Measurements from ENCODE around the gene SLC12A8.

The SLC12A8 gene, protein sequence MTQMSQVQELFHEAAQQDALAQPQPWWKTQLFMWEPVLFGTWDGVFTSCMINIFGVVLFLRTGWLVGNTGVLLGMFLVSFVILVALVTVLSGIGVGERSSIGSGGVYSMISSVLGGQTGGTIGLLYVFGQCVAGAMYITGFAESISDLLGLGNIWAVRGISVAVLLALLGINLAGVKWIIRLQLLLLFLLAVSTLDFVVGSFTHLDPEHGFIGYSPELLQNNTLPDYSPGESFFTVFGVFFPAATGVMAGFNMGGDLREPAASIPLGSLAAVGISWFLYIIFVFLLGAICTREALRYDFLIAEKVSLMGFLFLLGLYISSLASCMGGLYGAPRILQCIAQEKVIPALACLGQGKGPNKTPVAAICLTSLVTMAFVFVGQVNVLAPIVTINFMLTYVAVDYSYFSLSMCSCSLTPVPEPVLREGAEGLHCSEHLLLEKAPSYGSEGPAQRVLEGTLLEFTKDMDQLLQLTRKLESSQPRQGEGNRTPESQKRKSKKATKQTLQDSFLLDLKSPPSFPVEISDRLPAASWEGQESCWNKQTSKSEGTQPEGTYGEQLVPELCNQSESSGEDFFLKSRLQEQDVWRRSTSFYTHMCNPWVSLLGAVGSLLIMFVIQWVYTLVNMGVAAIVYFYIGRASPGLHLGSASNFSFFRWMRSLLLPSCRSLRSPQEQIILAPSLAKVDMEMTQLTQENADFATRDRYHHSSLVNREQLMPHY

DNA sequence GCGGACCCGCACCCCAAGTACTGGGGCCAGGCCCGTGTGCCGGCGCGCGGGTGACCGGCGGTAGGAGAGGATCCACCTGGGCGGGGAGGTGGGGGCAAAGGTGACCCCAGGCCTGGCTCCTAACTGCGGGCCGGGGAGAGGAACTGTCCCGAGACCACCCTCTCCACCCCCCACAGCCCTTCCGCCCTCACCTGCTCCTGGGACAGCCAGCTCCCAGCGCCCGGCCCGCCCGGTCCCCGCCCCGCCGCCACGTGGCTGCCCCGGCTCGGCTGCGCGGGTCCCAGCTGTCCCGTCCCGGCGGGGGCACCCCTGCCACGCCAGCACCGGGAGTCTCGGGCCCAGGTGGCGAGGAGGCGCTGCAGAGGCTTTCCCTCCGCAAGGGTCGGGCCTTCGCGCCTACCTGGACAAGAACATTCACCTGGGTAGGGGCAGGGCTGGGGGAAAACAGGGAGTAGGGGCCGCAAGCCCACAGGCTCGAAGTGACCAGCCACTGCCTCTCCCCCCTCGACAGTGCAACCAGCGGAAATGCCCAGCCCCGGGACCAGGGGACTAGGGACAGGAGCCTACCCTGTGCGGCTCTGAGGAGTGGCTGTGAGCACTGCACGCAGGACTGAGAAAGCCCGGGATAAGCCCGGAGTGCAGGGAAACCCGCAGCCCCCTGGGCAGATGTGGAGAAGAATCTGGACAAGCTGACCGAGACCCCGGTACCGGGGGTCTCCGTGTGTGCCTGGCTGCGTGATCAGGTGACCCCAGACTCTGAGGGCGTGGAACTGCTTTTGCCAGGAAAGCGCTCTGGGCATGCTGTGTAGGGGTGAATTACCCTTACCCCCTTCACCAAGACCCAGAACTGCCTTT, at the start of gene SLC12A8:
Gene SLC12A8 (minus strand): TSS at position 240 of the 855 bp plus-strand sequence. CDS start 1,399 bp downstream, outside the sequence.
- no peak for DNase-seq

DNA sequence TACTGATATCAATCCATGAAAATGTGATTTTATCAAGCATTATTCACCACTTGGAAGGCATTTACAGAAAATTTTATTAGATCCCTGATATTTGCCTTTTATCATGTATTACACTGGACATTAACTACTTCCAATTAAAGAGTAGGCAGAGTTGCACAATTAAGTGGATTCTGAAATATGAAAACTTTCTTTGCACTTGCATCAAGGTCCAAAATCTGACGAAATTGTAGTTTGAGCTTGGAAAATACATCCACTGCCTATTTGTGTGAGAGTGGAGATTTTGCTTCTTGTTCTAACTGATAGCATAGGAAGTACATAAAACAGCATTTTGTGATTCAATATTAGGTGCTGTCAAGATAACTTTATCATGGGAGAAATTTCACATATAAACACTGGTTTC, 49.6 kb upstream of the SLC12A8 start:
- no peak for DNase-seq

DNA sequence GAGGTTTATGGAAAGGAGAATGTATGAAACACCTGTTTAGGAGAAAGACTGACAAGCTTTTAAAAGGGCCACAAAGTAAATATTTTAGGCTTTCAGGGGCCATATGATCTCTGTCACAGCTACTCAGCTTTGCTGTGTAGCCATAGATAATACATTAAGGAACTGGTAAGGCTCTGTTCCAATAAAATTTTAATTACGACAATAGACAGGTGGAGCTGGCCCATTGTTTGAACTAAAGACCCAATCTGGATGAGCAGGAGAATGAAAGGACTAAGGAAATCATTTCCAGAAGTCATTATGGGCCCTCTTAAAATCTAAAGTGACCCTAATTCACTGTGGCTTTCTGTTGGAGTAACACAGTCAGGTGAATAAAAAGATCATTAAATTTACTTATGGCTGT, 48.5 kb upstream of the SLC12A8 start:
- no peak for DNase-seq

DNA sequence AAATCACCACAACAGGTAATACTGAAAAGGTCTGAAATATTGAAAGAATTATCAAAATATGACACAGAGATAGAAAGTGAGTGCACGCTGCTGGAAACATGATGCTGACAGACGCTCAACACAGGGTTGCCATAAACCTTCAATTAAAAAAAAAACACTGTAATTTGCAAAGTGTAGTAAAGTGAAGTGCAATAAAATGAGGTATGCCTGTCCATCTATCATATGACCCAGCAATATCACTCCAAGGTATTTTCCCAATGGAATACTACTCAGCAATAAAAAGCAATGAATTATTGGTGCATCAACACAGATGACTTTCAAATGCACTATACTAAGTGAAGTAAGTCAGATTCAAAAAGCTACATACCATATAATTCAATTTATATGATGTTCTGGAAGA, 47.6 kb upstream of the SLC12A8 start:
- no peak for DNase-seq

DNA sequence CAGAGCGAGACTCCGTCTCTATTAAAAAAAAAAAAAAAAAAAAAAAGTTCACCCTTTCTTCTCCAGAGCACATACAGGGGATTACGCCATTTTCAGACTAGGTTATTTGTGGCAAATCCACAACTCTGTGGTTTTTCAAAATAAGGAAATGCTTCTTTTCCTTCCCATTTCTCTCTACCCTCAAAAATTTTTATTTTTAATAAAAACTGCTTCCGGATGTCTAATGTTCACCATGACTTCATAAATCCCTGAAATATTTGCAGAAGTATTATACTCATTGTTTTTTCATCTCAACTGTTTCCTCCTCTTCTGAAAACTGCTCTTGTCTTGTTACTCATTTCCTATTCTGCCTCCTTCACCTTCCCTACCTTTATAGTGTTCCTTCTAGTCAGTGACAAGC, 45.0 kb upstream of the SLC12A8 start:
- no peak for DNase-seq

DNA sequence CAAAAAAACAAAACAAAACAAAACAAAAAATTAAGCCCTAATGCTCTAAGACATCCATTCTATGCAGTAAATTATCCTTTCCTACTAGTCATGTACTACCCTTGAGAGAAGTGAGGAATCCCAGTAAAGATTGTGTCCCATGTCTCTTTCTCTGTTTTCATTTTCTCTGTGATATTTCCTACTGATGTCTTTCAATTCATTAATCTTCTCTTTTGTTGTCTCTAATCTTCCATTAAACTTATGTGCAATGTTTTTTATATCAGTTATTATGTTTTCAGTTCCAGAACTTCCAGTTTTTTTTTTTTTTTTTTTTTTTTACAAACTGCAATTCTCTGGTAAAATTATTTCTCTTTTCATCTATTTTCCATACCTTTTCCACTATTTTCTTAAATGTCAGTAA, 44.1 kb upstream of the SLC12A8 start:
- DNase-seq = no peak

DNA sequence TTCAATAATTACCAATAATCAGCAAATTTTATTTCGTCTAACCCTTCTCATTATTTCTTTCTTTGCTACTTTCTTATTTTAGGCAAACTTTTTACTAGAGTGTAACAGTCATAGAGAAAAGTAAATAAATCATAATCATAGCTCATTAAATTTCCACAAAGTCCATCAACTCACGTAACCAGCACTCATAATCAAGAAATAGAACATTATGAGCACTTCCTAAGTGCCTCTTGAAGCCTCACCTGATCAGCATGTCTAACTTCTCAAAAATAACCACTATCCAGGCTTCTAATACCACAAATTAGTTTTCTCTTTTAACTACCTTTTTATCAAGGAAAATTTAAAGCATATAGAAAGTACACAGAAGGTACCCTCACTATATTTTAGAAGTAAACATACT, 38.4 kb upstream of the SLC12A8 start:
- no peak for DNase-seq

DNA sequence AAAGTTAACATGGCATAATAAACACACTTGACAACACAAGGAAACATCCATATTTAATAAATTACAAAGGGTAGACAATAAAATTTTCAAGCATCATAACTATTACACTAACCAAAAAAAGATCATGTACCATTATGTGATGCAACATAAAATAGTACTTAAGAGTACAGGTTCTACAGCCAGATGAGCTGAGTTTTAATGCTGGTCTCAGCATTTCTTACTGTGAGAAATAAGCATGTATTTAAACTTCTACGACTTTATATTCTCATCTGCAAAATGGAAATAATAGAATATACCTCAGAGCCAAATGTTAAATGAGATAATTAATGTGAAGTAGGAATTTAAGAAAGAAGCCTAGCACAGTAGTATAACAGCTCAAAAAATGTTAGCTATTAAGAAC, 33.7 kb upstream of the SLC12A8 start:
- no peak for DNase-seq

DNA sequence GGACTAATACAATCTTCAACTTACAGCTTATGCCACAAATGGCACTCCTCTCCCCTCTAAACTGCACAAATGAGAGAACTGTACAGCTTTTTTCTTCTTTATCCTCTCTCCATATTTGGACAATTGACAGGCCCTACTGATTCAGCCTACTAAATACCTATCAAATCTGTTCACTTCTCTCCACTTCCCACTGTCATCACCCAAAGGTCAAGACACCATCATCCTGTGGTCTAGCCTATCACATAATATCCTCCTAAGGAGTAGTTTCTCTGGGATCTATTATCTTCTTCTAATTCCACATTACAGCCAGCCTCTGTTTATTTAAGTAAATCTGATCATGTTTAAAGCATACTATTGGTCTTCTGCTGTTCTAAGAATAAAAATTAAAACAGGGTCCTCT, 33.0 kb upstream of the SLC12A8 start:
- DNase-seq = no peak

DNA sequence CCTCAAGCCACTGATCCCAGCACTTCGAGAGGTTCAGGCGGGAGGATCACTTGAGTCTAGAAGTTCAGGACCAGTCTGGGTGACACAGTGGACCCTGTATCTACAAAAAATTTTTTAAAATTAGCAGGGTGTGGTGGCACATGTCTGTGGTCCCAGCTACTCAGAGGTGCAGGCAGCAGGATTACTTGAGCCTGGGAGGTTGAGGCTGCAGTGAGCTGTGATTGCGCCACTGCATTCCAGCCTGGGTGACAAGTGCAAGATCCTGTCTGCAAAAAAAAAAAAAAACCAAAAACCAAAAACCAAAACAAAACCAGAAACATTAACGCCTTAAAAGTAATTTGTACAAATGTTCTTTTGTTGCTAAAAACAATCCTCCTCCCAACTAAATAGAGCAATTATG, 27.9 kb upstream of the SLC12A8 start:
- DNase-seq = no peak

DNA sequence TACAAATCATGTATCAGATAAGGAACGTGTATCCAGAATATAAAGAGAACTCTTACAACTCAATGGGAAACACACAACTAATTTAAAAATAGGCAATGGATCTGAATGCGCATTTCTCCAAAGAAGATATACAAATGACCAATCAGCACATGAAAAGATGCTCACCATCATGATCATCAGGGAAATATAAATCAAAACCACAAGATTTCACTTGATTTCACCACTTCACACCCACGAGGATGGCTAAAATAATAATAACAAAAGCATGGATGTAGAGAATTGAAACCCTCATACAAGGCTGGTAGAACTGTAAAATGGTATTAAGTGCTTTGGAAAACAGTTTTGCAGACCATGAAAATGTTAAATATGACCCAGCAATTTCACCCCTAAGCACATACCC, 26.7 kb upstream of the SLC12A8 start:
- no peak for DNase-seq

DNA sequence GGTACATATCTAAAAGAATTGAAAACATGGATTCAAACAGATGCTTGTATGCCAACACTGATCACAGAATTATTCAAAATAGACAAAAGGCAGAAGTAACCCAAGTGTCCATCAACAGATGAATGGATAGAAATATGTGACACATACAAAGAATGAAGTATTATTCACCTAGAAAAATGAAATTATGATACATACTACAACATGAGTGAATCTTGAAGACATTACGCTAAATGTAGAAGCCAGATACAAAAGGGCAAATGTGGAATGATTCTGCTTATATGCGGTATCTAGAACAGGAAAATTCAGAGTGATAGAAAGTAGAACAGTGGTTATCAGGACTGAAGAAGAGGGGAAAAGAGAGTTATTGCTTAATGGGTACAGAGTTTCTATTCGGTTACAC, 26.2 kb upstream of the SLC12A8 start:
- no peak for DNase-seq

DNA sequence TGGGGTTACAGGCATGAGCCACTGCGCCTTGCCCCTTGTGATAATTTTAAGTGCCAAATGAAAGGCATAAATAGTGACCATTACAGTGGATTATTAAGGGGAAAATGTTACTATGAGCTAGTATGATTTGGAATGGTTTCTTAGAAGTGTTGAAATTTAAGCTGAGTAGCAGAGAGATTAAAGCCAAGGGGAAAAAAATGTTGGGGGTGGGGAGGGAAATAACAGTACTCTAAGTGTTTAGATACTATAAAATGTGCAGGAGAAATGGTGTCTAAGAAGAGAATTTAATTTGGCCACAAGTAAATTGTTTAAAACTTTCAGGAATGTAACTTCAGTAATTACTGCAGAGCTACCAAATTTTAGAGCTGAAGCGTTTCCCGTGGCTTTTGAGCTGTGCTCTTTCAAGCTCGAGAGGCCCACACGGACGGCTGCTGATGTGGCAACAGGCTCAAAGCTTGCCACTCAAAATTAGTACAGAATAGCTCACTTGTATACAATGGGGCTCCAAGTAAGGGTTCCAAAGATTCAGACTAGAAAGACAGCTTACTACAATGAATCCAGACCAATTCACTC, 23.9 kb upstream of the SLC12A8 start:
- no peak for DNase-seq

DNA sequence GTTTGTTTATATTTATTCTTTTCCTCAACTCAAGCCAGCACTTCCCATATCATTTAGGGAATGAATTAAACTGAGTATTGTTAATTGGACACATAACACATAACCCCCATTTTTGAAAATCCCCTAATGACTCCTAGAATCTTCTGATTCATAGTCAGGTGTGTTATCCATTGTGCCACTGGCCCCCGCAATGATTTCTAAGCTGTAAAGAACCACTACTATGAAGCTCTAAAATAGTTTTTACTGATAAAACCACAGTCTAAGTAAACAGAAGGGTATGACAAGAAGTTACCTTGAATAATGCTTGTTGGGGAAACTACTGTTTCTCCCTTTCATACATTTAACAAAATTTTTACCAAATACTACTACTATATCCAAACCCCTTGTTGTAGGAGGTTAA, 22.3 kb upstream of the SLC12A8 start:
- no peak for DNase-seq

DNA sequence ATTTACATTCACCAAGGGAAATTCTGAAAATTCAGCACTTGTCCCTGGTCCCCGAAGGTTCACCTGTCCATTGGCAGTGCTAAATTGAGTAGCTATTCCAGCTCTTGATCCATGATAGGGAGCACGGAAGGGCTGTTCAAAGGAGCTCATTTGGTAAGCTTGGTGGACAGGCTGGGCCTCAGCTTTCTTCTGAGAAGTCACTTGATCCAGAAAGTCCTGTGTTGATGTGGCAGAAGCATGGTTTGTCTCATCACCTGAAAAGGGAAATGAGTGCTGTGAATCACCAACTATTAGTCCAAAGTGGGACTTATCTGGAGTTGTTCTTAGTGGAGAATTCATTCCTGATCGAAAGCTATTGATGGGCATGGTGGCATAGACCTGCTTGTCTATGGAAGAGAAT, 19.9 kb upstream of the SLC12A8 start:
- peak; percentile 60 for DNase-seq

DNA sequence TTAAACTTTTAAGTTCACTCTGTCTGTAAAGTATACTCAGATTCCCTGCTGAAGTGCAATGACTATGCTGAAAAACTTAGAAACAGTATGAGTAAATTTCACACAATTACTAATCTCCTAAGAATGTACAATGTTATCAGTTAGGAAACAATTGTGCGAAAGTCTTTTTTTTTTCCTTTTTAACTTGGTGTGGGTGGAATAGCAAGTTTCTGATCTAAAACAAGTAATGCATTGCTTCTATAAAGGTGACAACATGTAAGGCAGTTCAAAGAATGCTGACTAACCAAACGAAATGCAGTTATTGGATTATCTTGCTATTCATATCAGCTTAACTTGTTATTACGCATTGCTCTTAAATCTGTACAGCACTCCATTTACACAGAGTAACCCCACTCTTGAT, 19.3 kb upstream of the SLC12A8 start:
- DNase-seq = peak; percentile 62

DNA sequence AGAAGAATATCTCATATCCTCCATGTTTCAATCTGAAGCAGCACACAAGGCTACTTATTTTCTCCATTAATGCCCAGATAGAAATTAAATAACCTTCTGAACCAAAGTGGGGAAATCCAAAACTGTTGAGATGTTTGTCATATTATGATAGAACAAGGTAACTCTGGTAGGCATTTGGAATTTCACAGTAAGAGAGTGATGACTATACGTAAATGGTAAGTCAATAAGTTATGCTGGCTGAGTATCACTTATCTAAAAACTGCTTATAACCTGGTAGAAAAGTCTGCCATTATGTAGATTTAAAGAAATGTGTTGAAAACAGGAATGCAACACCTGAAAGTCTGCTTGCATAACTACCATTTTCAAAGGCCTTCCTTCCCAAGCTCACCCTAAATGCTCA, 17.2 kb upstream of the SLC12A8 start:
- no peak for DNase-seq

DNA sequence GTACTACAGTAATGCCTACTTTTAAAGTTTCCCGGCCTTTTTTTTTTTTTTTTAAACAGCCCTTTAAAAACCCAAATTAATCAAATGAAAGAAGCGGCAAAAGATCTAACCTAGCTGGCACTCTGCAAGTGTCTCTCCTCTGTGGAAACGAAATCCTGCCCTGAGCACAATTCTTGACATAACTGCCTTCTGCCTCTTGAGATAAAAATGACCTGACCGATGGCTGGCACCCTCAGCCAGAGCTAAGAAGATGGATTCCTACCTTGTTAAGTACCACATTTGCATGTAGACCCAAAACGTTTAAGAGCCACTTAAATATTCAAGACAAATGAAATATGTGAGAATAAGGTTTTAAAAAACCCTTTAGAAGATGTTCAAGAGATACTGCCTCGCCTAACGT, 16.6 kb upstream of the SLC12A8 start:
- DNase-seq = no peak

DNA sequence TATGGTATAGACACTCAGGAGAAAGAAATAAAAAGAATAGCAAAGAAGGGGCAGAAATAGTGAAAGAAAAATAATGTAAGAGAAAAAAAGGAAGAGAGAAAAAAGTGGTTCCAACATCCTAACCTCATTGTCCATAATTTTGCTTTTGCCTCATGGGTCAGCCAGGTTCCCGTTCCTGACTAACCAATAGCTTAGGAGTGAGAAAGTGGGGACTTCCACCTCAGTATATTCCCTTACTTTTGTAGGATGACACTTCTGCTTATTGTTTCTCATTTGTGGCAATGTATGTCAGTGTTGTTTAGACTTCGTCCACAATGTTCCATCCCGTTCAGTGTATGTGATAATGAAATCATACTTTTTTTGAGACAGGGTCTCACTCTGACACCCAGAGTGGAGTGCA, 9.3 kb upstream of the SLC12A8 start:
- no peak for DNase-seq

DNA sequence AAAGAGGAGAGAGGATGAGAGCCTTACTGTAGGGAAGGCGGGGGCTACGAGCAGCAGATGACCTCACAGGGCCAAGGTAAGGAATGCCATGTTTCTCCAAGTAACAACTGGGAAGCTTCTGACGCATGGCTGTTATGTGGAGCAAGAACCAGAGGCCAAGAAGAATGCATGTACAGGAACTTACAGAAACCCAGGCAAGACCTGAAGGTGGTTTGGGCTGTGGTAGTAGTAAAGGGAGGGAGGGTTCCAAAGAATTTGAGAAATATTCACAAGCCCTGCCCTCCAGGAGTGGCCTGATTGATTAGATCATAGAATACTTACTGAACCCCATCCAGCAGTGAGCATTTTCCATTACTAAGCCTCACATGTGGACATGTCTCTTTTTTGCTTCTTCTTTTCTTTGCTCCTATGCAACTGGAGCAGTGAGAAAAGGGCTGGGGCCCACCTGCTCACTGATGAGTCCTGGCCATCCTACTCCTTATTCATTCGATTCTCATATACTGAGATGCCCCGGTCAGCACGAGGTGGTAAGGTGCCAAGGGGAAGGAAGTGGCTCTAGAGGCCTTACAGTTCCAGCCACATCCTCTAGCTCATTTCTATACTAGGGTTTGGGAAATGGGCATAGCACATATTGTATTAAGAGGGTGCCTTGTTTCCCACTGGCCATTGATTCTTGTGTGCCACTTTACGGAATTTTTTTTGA, 8.3 kb upstream of the SLC12A8 start:
- DNase-seq = no peak

DNA sequence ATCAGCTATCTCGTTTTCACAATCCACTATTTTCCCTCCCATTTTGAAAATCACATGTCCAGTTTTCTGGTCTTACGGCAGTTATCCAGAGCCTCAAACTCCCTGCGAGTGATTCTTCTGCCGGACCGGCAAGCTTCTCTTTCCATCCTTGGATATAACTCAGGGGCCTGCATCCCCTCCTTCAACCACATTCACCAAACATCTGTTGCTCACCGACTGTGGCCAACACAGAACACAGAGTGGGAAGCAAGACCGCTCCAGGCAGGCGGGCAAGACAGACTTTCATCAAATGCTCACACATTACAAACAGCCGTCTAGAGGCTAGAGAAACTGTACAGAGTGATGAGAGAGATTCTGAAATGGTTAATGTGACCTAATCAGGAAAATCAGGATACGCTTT, 7.6 kb upstream of the SLC12A8 start:
- DNase-seq = no peak

DNA sequence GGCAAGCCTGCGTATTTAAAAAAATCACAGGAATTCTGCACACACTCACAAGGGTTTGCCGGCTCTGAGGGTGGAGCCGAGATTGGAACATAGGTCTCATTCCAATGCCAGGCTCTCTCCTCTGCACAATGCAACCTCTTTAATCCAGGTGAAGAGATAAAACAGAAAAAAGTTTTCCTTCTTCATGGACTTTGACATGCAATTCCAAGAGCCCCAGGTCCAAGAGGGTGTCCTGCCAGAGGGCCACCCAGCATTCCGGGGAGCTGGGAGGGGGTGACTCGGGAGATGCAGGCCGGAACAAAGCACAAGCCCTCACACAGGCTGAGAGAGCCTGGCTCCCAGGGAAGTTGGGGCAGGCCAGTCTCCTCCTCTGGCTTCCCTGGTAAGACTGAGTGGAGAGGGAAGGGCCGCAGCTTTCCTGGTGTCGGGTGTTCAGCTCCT, 6.7 kb upstream of the SLC12A8 start:
- DNase-seq = no peak

DNA sequence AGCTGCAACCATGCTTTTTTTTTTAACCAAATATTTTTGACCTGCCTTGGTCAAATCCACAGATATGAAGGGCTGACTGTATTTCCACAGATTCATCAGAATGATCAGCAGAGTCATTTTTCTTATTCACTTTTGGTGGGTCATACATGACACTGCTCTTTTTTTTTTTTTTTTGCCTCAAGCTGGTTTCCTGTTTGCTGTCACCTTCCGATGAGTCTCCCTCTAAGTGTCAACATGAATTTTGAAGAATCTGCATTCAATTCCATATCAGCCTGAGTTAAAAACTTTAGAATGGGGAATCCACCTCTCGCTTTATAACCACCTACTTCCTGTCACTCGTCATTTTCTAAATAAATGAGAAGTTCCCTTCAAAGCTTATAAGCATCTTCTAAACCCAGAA, 2.2 kb upstream of the SLC12A8 start:
- DNase-seq = peak; percentile 58
